GM19099 (cell line): ENCODE results near the gene SLC6A4.

Source experiments
- POLR2A ChIP-seq: IDR thresholded peaks from 3 replicates; pipeline ENCODE4 v1.6.1; 2011; ENCODE audit warnings: low read depth; ENCODE audit not compliant: insufficient read length; ENCODE audit errors: extremely low read depth

SLC6A4 gene

GRCh38 chr17:30235386-30236296 lies at the start of gene SLC6A4:
Gene SLC6A4, minus strand, starts transcription at chr17:30235697. Its CDS starts 13,739 bp downstream, at chr17:30221958.
- no peak for TF ChIP-seq POLR2A

GRCh38 chr17:30279156-30279555 lies 43.7 kb upstream of the SLC6A4 start:
- TF ChIP-seq POLR2A, result no peak

GRCh38 chr17:30278032-30278431 lies 42.5 kb upstream of the SLC6A4 start:
- TF ChIP-seq POLR2A, result no peak

GRCh38 chr17:30275911-30276310 lies 40.4 kb upstream of the SLC6A4 start:
- TF ChIP-seq POLR2A, result no peak

GRCh38 chr17:30274887-30275286 lies 39.4 kb upstream of the SLC6A4 start:
- no peak for TF ChIP-seq POLR2A

- no peak for TF ChIP-seq POLR2A
Observed at GRCh38 chr17:30273373-30273772, 37.9 kb upstream of the SLC6A4 start.

GRCh38 chr17:30271102-30271501 lies 35.6 kb upstream of the SLC6A4 start:
- TF ChIP-seq POLR2A, result no peak

- TF ChIP-seq POLR2A, result no peak
Observed at GRCh38 chr17:30267625-30268024, 32.1 kb upstream of the SLC6A4 start.

- no peak for TF ChIP-seq POLR2A
Observed at GRCh38 chr17:30263552-30264333, 28.2 kb upstream of the SLC6A4 start.

GRCh38 chr17:30256756-30257506 lies 21.4 kb upstream of the SLC6A4 start:
- TF ChIP-seq POLR2A, result no peak

GRCh38 chr17:30254150-30254549 lies 18.7 kb upstream of the SLC6A4 start:
- TF ChIP-seq POLR2A, result no peak

GRCh38 chr17:30253312-30253711 lies 17.8 kb upstream of the SLC6A4 start:
- no peak for TF ChIP-seq POLR2A

- TF ChIP-seq POLR2A, result no peak
Observed at GRCh38 chr17:30251931-30252330, 16.4 kb upstream of the SLC6A4 start.

GRCh38 chr17:30249460-30249859 lies 14.0 kb upstream of the SLC6A4 start:
- TF ChIP-seq POLR2A, result no peak

GRCh38 chr17:30248786-30249185 lies 13.3 kb upstream of the SLC6A4 start:
- TF ChIP-seq POLR2A, result no peak
